NCI-H2196 (cell line): ENCODE measurements around the gene S100A5.
"Not testable (repeated sequence)": the region's sequence is repeated elsewhere in the genome, so short reads cannot be mapped to it uniquely, and the experiment has no call there.

ENCODE experiments used
- DNase-seq: peaks from one replicate; lab custom pipeline; 2025; ENCODE audit not compliant: unreplicated experiment; lab: John Stamatoyannopoulos, UW

The S100A5 gene

GRCh38 chr1:153535242-153536011, 5.3 kb downstream of the S100A5 start, which contains the start of gene S100A6:
Gene S100A6, minus strand, starts transcription at chr1:153535991. Its CDS starts 652 bp downstream, at chr1:153535339.
- no peak for DNase-seq

- DNase-seq: no peak
Observed at GRCh38 chr1:153534925-153535241, 5.9 kb downstream of the S100A5 start.

- no peak for DNase-seq
Observed at GRCh38 chr1:153534226-153534924, 6.4 kb downstream of the S100A5 start.

- no peak for DNase-seq
Observed at GRCh38 chr1:153533689-153534201, 7.0 kb downstream of the S100A5 start.

- peak; percentile 89 for DNase-seq
Observed at GRCh38 chr1:153532769-153533599, 7.8 kb downstream of the S100A5 start.

GRCh38 chr1:153532181-153532580, 8.6 kb downstream of the S100A5 start:
- no peak for DNase-seq

GRCh38 chr1:153531638-153532037, 9.1 kb downstream of the S100A5 start:
- DNase-seq: no peak

GRCh38 chr1:153527683-153528040, 13.1 kb downstream of the S100A5 start:
- no peak for DNase-seq

- DNase-seq: no peak
Observed at GRCh38 chr1:153527023-153527682, 13.6 kb downstream of the S100A5 start.

- peak; percentile 69 for DNase-seq
Observed at GRCh38 chr1:153526132-153526543, 14.6 kb downstream of the S100A5 start.

GRCh38 chr1:153525088-153525728, 15.5 kb downstream of the S100A5 start:
- DNase-seq: no peak

GRCh38 chr1:153522353-153523048, 18.2 kb downstream of the S100A5 start:
- DNase-seq: not testable (repeated sequence)

- not testable (repeated sequence) for DNase-seq
Observed at GRCh38 chr1:153521808-153522207, 18.9 kb downstream of the S100A5 start.

- DNase-seq: no peak
Observed at GRCh38 chr1:153520818-153521476, 19.8 kb downstream of the S100A5 start.

- DNase-seq: not testable (repeated sequence)
Observed at GRCh38 chr1:153520137-153520691, 20.5 kb downstream of the S100A5 start.

GRCh38 chr1:153519242-153519641, 21.5 kb downstream of the S100A5 start:
- no peak for DNase-seq

- DNase-seq: peak; percentile 72
Observed at GRCh38 chr1:153515504-153516394, 25.0 kb downstream of the S100A5 start.

- DNase-seq: no peak
Observed at GRCh38 chr1:153513666-153514065, 27.1 kb downstream of the S100A5 start.
